Measurements from ENCODE around the gene RFK. TPM values are rescaled to one million over a fixed set of nuclear protein-coding genes. Genes with fewer than 3 reads are reported as not detected.

RFK gene
- total RNA-seq, 1 experiment from 2014 or later: 68.8 TPM

Other genes with a start within 250 kb of the RFK start
- 1.6 and 2.7 TPM in 2 replicates for gene GCNT1, start 64.8 kb upstream of the RFK start, total RNA-seq (2014; rRNA removed; shearing (Covaris generic))

Measured in A172 (cell line).